Panc1 (cell line): Measurements from ENCODE around the gene APOE. TPM values are rescaled to one million over a fixed set of nuclear protein-coding genes. Genes with fewer than 3 reads are reported as not detected.

Experiments
- ATAC-seq: fragments of 200-7000 bp; cut with Tn5 transposase; 2 replicates; pipeline ENCODE4 v1.9.1; 2020; ENCODE audit warnings: mild to moderate bottlenecking, moderate library complexity
- BruUV-seq: library from RNA; stranded (reverse); fragments of 400-500 nt; replicated peaks from 2 replicates; lab custom pipeline; 2021; lab: Mats Ljungman, UMichigan
- CTCF ChIA-PET: fragments of 300-600 bp; sonication (Branson Sonifier 250); formaldehyde crosslinking; loops from one replicate; lab custom pipeline; 2022; ENCODE audit warnings: antibody characterized with exemption; lab: Charles Lee
- POLR2A ChIA-PET: fragments of 300-600 bp; sonication (Branson Sonifier 250); formaldehyde crosslinking; loops from one replicate; lab custom pipeline; 2022; ENCODE audit warnings: antibody characterized with exemption; lab: Charles Lee
- DNase-seq: peaks from one replicate; pipeline ENCODE4 v3.0.0-alpha.2; 2010; ENCODE audit warnings: low read depth, low spot score
- H3K27ac ChIP-seq: 2 replicates; pipeline ENCODE4 v1.5.1; 2011; ENCODE audit warnings: mild to moderate bottlenecking, low read length, inconsistent platforms
- H3K27me3 ChIP-seq: fragments of 200-500 bp; sonication (Bioruptor generic); 2 replicates; pipeline ENCODE4 v1.6.0; 2014; ENCODE audit warnings: low read length, inconsistent platforms; ENCODE audit not compliant: control insufficient read depth, insufficient read depth
- H3K36me3 ChIP-seq: fragments of 200-500 bp; sonication (Bioruptor generic); 2 replicates; pipeline ENCODE4 v1.5.1; 2014; ENCODE audit warnings: inconsistent platforms, mild to moderate bottlenecking, low read length, moderate library complexity; ENCODE audit not compliant: control insufficient read depth, insufficient read depth
- H3K4me1 ChIP-seq: 2 replicates; pipeline ENCODE4 v1.5.1; 2011; ENCODE audit warnings: inconsistent platforms, mild to moderate bottlenecking, low read length, moderate library complexity; ENCODE audit not compliant: control insufficient read depth, insufficient read depth
- H3K4me3 ChIP-seq, 2 experiments: 2 replicates each; pipeline ENCODE4 v1.5.1; 2011 to 2012; ENCODE audit warnings: low read depth in 2 of 2, low read length in 2 of 2, mild to moderate bottlenecking in 2 of 2, inconsistent platforms in 1 of 2, moderate library complexity in 1 of 2
- H3K9me3 ChIP-seq: fragments of 200-500 bp; sonication (Bioruptor generic); 2 replicates; pipeline ENCODE4 v1.5.1; 2014; ENCODE audit warnings: low read depth, mild to moderate bottlenecking, inconsistent platforms, low read length, moderate library complexity; ENCODE audit not compliant: control insufficient read depth, insufficient read depth
- POLR2AphosphoS5 ChIP-seq: IDR thresholded peaks from 2 replicates; pipeline ENCODE4 v1.6.1; 2012; ENCODE audit warnings: mild to moderate bottlenecking, low read depth, low read length, moderate library complexity
- SIN3A ChIP-seq: IDR thresholded peaks from 2 replicates; pipeline ENCODE4 v1.6.1; 2012; ENCODE audit warnings: low read depth, mild to moderate bottlenecking, low read length, moderate library complexity, borderline replicate concordance; ENCODE audit not compliant: insufficient read depth
- TCF7L2 ChIP-seq: IDR thresholded peaks from 2 replicates; pipeline ENCODE4 v1.6.1; 2011; ENCODE audit warnings: mild to moderate bottlenecking, low read depth, low read length, inconsistent platforms
- in situ Hi-C: cut with HindIII; loops from 2 replicates; pipeline ENCODE4 v1.10.0; 2016; ENCODE audit warnings: low sequenced_read_pairs, low pct_unique_long_range_greater_than_20kb
- intact Hi-C: fragments of 100-400 bp; cut with micrococcal nuclease; formaldehyde crosslinking; loops from one replicate; pipeline ENCODE4 v1.10.0; 2022; ENCODE audit not compliant: unreplicated experiment
- total RNA-seq: library from RNA; stranded (reverse); gene quantifications from one replicate; pipeline ENCODE4 v1.2.1, GENCODE V29; 2021; ENCODE audit not compliant: unreplicated experiment
- TF ChIP-seq, protein P1 (sequence below), 2 experiments: IDR thresholded peaks; 2 replicates each; pipeline ENCODE4 v1.6.1; 2011 to 2012; ENCODE audit warnings: low read depth in 2 of 2, control low read depth in 1 of 2, low read length in 1 of 2, mild to moderate bottlenecking in 1 of 2, moderate library complexity in 1 of 2; ENCODE audit not compliant: insufficient read depth in 1 of 2
- TF ChIP-seq, protein P2 (sequence below): fragments of 450-650 bp; IDR thresholded peaks from 2 replicates; pipeline ENCODE4 v1.5.1; 2017; ENCODE audit warnings: mild to moderate bottlenecking

Gene APOE
- total RNA-seq, 1 experiment from 2014 or later = 780 TPM

GRCh38 chr19:44891016-44891882 lies 14.3 kb upstream of the APOE start, which contains the start of gene TOMM40:
TSS of gene TOMM40 (plus strand) at chr19:44891254. CDS start at chr19:44891416, 162 bp downstream.
- in situ Hi-C loops = no loop called here
- no peak for ATAC-seq

DNA sequence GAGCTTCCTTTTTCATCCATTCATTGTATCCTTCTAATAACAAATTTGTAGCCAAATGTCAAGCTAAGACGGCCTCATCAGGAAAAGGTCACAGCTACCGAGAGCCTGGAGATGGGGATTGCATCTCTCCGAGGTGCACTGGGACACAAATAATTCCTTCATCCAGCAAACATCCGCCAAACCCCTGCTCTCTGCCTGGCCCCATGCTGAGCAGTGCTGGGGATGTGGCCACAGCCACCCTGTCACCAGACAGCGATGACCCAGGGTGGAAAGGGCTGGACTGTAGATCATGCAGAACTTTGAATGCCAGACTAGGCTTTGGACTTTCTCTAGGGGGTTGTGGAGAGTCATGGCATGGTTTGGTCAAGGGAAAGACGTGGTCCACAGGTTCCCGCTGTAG lies 12.7 kb upstream of the APOE start:
- POLR2A ChIA-PET = no interaction called here
- H3K4me3 ChIP-seq = peak overlapping the region; percentile 88 to 95
- no peaks in the 10 kb centered on the region for H3K27me3 ChIP-seq
- peaks cover 24% of the 10 kb centered on the region for H3K36me3 ChIP-seq
- ATAC-seq = no peak
- H3K9me3 ChIP-seq = no peaks in the 10 kb centered on the region
- in situ Hi-C loops = no loop called here
- CTCF ChIA-PET = no interaction called here
- DNase-seq = no peak
- TF ChIP-seq, protein P1, sequence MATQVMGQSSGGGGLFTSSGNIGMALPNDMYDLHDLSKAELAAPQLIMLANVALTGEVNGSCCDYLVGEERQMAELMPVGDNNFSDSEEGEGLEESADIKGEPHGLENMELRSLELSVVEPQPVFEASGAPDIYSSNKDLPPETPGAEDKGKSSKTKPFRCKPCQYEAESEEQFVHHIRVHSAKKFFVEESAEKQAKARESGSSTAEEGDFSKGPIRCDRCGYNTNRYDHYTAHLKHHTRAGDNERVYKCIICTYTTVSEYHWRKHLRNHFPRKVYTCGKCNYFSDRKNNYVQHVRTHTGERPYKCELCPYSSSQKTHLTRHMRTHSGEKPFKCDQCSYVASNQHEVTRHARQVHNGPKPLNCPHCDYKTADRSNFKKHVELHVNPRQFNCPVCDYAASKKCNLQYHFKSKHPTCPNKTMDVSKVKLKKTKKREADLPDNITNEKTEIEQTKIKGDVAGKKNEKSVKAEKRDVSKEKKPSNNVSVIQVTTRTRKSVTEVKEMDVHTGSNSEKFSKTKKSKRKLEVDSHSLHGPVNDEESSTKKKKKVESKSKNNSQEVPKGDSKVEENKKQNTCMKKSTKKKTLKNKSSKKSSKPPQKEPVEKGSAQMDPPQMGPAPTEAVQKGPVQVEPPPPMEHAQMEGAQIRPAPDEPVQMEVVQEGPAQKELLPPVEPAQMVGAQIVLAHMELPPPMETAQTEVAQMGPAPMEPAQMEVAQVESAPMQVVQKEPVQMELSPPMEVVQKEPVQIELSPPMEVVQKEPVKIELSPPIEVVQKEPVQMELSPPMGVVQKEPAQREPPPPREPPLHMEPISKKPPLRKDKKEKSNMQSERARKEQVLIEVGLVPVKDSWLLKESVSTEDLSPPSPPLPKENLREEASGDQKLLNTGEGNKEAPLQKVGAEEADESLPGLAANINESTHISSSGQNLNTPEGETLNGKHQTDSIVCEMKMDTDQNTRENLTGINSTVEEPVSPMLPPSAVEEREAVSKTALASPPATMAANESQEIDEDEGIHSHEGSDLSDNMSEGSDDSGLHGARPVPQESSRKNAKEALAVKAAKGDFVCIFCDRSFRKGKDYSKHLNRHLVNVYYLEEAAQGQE (IDR thresholded peaks at IDR 0.05; ENCODE audit: insufficient read depth in 1 of 2, low read depth in 2 of 2, low read length in 1 of 2) = no peak
- TF ChIP-seq, protein P2, sequence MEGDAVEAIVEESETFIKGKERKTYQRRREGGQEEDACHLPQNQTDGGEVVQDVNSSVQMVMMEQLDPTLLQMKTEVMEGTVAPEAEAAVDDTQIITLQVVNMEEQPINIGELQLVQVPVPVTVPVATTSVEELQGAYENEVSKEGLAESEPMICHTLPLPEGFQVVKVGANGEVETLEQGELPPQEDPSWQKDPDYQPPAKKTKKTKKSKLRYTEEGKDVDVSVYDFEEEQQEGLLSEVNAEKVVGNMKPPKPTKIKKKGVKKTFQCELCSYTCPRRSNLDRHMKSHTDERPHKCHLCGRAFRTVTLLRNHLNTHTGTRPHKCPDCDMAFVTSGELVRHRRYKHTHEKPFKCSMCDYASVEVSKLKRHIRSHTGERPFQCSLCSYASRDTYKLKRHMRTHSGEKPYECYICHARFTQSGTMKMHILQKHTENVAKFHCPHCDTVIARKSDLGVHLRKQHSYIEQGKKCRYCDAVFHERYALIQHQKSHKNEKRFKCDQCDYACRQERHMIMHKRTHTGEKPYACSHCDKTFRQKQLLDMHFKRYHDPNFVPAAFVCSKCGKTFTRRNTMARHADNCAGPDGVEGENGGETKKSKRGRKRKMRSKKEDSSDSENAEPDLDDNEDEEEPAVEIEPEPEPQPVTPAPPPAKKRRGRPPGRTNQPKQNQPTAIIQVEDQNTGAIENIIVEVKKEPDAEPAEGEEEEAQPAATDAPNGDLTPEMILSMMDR = no peak
- TF ChIP-seq SIN3A (no peak), POLR2AphosphoS5 (no peak), TCF7L2 (no peak)
- BruUV-seq = no TSS peak
- peak overlapping the region; percentile 94; the same call in 1 of the 2 replicates for H3K27ac ChIP-seq
- H3K4me1 ChIP-seq = peaks cover 7% of the 10 kb centered on the region; the same call in 1 of the 2 replicates
- intact Hi-C loops = no loop called here

More at GRCh38 chr19:44891016-44891882, 14.3 kb upstream of the APOE start, which contains the start of gene TOMM40:
- peak within 1 kb of the TSS; percentile 94 for H3K27ac ChIP-seq
- no peaks in the 10 kb centered on the region for H3K27me3 ChIP-seq
- ChIA-PET CTCF (no interaction called here), POLR2A (no interaction called here)
- no peak for DNase-seq
- TF ChIP-seq SIN3A (0 out of 2 replicates have a peak, but pooled peaks have one; percentile 60), TCF7L2 (no peak)
- intact Hi-C loops = no loop called here
- peak within 1 kb of the TSS; percentile 88 to 95 for H3K4me3 ChIP-seq
- H3K36me3 ChIP-seq = peaks cover 23% of the 10 kb centered on the region
- peaks cover 7% of the 10 kb centered on the region; the same call in 1 of the 2 replicates for H3K4me1 ChIP-seq
- no TSS peak for BruUV-seq
- no peaks in the 10 kb centered on the region for H3K9me3 ChIP-seq
